ENCODE measurements around the gene NHLRC4. TPM values are rescaled to one million over a fixed set of nuclear protein-coding genes. Genes with fewer than 3 reads are reported as not detected.

NHLRC4 gene
- total and polyA plus RNA-seq, 2 of the 13 experiments (the other 11 are each of a cell fraction or from before 2014, with no cell fraction given), result 0.40 to 0.59 TPM

DNA sequence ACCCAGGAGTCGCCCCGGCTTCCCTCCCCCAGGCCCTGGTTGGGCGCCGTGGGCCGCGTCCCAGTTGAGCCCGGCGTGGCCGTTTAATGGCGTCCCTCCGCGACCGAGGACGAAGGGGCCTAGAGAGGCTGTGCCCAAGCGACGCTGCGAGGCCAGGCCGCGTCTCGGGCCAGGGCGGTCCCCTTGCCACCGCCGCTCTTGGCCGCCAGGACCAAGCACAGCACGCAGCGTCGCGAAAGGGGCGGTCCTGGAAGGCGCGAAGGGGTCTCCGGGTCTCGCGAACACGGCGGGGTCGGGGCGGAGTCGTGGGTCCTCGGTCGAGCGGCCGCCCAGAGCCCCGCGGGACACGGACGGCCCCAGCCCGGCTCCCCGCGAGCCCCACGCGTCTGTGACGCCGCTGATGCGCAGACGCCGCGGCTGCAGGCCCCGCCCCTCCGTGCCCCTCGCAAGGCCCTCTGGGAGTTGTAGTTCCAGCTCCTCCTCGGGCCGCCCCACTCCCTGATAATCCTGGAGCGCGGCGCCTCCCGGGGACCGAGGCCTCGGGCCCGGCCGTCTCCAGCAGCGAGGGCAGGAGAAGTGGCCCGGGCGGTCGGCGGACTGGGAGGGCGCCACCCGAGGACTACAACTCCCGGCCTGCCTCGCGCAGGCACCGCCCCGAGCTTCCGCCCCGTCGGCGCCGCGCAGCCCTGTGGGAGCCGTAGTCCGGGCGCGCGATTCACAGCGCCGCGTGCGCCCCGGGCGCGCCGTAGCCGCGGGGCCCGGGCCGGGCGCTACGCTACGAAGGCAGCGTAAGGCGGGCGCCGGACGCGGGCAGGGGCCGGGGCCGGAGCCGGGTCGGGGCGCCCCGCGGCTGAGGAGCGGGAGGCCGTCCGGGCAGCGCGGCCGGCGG is 39.5 kb upstream of the NHLRC4 start, which contains the start of gene CAPN15 (continued):
- TF ChIP-seq, protein P1, sequence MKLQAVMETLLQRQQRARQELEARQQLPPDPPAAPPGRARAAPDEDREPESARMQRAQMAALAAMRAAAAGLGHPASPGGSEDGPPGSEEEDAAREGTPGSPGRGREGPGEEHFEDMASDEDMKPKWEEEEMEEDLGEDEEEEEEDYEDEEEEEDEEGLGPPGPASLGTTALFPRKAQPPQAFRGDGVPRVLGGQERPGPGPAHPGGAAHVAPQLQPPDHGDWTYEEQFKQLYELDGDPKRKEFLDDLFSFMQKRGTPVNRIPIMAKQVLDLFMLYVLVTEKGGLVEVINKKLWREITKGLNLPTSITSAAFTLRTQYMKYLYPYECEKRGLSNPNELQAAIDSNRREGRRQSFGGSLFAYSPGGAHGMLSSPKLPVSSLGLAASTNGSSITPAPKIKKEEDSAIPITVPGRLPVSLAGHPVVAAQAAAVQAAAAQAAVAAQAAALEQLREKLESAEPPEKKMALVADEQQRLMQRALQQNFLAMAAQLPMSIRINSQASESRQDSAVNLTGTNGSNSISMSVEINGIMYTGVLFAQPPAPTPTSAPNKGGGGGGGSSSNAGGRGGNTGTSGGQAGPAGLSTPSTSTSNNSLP (IDR thresholded peaks at IDR 0.05; ENCODE audit: low read depth, low read length), result no peak
- no peak for TF ChIP-seq ZKSCAN8 (CRISPR knock-in tag; IDR thresholded peaks at IDR 0.05; ENCODE audit: borderline replicate concordance)
- TF ChIP-seq ZBTB21 (CRISPR knock-in tag; IDR thresholded peaks at IDR 0.05), result no peak
- no peak for TF ChIP-seq MBNL3 (CRISPR knock-in tag; conservative IDR thresholded peaks at IDR 0.05)
- 0 out of 2 replicates have a peak, but pooled peaks have one; percentile 23 for TF ChIP-seq ISL2 (CRISPR knock-in tag; IDR thresholded peaks at IDR 0.05)
- TF ChIP-seq, protein P2, sequence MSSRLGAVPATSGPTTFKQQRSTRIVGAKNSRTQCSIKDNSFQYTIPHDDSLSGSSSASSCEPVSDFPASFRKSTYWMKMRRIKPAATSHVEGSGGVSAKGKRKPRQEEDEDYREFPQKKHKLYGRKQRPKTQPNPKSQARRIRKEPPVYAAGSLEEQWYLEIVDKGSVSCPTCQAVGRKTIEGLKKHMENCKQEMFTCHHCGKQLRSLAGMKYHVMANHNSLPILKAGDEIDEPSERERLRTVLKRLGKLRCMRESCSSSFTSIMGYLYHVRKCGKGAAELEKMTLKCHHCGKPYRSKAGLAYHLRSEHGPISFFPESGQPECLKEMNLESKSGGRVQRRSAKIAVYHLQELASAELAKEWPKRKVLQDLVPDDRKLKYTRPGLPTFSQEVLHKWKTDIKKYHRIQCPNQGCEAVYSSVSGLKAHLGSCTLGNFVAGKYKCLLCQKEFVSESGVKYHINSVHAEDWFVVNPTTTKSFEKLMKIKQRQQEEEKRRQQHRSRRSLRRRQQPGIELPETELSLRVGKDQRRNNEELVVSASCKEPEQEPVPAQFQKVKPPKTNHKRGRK (CRISPR knock-in tag; IDR thresholded peaks at IDR 0.05), result no peak
- TF ChIP-seq, protein P3, sequence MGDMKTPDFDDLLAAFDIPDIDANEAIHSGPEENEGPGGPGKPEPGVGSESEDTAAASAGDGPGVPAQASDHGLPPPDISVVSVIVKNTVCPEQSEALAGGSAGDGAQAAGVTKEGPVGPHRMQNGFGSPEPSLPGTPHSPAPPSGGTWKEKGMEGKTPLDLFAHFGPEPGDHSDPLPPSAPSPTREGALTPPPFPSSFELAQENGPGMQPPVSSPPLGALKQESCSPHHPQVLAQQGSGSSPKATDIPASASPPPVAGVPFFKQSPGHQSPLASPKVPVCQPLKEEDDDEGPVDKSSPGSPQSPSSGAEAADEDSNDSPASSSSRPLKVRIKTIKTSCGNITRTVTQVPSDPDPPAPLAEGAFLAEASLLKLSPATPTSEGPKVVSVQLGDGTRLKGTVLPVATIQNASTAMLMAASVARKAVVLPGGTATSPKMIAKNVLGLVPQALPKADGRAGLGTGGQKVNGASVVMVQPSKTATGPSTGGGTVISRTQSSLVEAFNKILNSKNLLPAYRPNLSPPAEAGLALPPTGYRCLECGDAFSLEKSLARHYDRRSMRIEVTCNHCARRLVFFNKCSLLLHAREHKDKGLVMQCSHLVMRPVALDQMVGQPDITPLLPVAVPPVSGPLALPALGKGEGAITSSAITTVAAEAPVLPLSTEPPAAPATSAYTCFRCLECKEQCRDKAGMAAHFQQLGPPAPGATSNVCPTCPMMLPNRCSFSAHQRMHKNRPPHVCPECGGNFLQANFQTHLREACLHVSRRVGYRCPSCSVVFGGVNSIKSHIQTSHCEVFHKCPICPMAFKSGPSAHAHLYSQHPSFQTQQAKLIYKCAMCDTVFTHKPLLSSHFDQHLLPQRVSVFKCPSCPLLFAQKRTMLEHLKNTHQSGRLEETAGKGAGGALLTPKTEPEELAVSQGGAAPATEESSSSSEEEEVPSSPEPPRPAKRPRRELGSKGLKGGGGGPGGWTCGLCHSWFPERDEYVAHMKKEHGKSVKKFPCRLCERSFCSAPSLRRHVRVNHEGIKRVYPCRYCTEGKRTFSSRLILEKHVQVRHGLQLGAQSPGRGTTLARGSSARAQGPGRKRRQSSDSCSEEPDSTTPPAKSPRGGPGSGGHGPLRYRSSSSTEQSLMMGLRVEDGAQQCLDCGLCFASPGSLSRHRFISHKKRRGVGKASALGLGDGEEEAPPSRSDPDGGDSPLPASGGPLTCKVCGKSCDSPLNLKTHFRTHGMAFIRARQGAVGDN (CRISPR knock-in tag; IDR thresholded peaks at IDR 0.05), result peak; percentile 93
- TF ChIP-seq, protein P4, sequence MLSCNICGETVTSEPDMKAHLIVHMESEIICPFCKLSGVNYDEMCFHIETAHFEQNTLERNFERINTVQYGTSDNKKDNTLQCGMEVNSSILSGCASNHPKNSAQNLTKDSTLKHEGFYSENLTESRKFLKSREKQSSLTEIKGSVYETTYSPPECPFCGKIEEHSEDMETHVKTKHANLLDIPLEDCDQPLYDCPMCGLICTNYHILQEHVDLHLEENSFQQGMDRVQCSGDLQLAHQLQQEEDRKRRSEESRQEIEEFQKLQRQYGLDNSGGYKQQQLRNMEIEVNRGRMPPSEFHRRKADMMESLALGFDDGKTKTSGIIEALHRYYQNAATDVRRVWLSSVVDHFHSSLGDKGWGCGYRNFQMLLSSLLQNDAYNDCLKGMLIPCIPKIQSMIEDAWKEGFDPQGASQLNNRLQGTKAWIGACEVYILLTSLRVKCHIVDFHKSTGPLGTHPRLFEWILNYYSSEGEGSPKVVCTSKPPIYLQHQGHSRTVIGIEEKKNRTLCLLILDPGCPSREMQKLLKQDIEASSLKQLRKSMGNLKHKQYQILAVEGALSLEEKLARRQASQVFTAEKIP (CRISPR knock-in tag; IDR thresholded peaks at IDR 0.05; ENCODE audit: borderline replicate concordance), result no peak
- TF ChIP-seq REPIN1 (CRISPR knock-in tag; IDR thresholded peaks at IDR 0.05; ENCODE audit: borderline replicate concordance, low read depth), result peak; percentile 67; the same call in 1 of the 2 replicates
- peak; percentile 53 for TF ChIP-seq RAD21 (CRISPR knock-in tag; IDR thresholded peaks at IDR 0.05)
- TF ChIP-seq, protein P5, sequence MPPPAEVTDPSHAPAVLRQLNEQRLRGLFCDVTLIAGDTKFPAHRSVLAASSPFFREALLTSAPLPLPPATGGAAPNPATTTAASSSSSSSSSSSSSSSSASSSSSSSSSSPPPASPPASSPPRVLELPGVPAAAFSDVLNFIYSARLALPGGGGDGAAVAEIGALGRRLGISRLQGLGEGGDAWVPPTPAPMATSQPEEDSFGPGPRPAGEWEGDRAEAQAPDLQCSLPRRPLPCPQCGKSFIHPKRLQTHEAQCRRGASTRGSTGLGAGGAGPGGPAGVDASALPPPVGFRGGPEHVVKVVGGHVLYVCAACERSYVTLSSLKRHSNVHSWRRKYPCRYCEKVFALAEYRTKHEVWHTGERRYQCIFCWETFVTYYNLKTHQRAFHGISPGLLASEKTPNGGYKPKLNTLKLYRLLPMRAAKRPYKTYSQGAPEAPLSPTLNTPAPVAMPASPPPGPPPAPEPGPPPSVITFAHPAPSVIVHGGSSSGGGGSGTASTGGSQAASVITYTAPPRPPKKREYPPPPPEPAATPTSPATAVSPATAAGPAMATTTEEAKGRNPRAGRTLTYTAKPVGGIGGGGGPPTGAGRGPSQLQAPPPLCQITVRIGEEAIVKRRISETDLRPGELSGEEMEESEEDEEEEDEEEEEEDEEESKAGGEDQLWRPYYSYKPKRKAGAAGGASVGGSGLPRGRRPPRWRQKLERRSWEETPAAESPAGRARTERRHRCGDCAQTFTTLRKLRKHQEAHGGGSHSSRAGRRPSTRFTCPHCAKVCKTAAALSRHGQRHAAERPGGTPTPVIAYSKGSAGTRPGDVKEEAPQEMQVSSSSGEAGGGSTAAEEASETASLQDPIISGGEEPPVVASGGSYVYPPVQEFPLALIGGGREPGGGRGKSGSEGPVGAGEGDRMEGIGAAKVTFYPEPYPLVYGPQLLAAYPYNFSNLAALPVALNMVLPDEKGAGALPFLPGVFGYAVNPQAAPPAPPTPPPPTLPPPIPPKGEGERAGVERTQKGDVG (CRISPR knock-in tag; IDR thresholded peaks at IDR 0.05; ENCODE audit: borderline replicate concordance), result no peak
- TF ChIP-seq MLLT10 (CRISPR knock-in tag; IDR thresholded peaks at IDR 0.05), result no peak
- TF ChIP-seq SMAD9 (CRISPR knock-in tag; IDR thresholded peaks at IDR 0.05), result 0 out of 2 replicates have a peak, but pooled peaks have one; percentile 74
